ENCODE measurements around the gene TSPAN9. TPM values are rescaled to one million over a fixed set of nuclear protein-coding genes. Genes with fewer than 3 reads are reported as not detected.

The TSPAN9 gene
- polyA plus RNA-seq, 3 donors = 10.5 to 29.7 (median 25.6) TPM

GRCh38 chr12:3186546-3187215, 109.5 kb downstream of the TSPAN9 start:
- WGBS, 3 donors = 66 to 81% (median 79%) methylated on average over 6 of the region's 6 CpGs
- no peak overlapping the region for H3K27ac ChIP-seq (ENCODE audit: low read depth, low read length)

DNA sequence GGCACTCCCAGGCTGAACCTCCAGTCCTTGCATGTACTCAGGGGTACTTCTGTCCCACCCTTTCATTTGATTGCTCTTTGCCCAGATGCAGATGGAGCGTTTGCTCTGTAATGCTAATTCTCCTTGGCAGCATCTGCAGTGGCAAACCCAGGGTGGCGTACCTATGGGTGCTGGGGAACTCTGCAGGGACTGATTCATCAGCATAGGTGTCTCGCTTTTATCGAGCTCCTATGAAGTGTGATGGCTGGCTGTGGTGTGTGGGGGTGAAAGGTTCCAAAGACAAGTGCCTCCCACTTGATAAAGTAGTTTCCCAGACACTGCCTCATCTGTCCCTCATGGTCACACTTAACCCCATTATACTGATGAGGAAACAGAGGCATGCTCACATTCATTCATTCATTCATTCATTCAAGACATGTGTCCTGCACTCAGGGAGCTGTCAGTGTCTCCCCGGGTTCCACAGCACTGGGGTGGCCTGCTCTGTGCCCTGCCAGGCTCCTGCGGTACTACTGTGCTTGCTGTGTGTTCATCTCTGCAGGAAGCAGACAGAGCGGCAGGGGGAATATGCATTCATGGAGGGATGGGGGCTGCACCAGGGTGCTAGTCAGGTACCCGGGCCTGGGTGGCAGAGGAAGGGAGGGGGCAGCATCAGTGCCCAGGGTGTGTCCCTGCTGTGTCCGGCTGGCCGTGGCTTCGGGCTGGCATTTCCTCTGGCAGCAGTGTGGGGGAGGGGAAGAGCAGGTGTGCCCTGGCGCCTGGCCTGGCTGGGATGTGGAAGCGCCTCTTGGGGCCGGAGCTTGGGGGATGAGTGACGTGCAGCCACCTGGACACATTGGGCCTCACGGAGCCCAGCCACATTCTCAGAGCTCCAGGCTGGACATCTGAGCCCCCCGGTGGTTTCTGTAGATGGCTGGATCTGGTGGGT, 110.9 kb downstream of the TSPAN9 start:
- 81 to 83% (median 82%) methylated on average over 17 of the region's 17 CpGs for WGBS, 3 donors
- no peak overlapping the region for H3K27ac ChIP-seq (ENCODE audit: low read depth, low read length)

GRCh38 chr12:3189282-3189681, 112.1 kb downstream of the TSPAN9 start:
- WGBS, 3 donors = 58 to 65% (median 60%) methylated on average over 2 of the region's 2 CpGs
- no peak overlapping the region for H3K27ac ChIP-seq (ENCODE audit: low read depth, low read length)

DNA sequence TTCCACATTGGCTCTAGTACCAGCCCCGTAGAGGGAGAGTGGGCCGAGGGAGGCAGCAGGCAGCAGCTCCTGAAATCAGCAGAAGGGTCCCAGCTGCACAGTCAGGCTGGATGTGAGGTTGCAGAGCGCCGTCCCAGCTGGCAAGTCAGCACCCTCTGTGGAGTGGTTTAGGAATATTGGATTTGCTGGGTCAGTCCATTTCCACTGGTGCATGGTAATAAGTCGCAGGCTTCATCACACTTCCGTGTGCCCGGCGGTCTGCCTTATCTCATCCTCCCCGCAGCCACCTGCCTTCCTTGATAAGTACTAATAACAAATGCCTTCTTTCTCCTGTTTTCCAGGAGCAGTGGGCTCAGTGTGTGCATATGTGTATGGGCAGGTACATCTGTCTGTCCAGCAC, 112.9 kb downstream of the TSPAN9 start:
- 35 to 46% (median 40%) methylated on average over 9 of the region's 9 CpGs for WGBS, 3 donors
- H3K27ac ChIP-seq (ENCODE audit: low read depth, low read length) = no peak overlapping the region

- 79 to 96% (median 90%) methylated on average over 2 of the region's 2 CpGs for WGBS, 3 donors
- H3K27ac ChIP-seq (ENCODE audit: low read depth, low read length) = no peak overlapping the region
Measured at GRCh38 chr12:3191450-3191849, 114.3 kb downstream of the TSPAN9 start.

- no peak overlapping the region for H3K27ac ChIP-seq (ENCODE audit: low read depth, low read length)
- whole genome bisulfite sequencing, 3 donors = 92 to 96% (median 95%) methylated on average over 9 to 10 of the region's 10 CpGs
Measured at GRCh38 chr12:3192221-3192620, 115.0 kb downstream of the TSPAN9 start.

DNA sequence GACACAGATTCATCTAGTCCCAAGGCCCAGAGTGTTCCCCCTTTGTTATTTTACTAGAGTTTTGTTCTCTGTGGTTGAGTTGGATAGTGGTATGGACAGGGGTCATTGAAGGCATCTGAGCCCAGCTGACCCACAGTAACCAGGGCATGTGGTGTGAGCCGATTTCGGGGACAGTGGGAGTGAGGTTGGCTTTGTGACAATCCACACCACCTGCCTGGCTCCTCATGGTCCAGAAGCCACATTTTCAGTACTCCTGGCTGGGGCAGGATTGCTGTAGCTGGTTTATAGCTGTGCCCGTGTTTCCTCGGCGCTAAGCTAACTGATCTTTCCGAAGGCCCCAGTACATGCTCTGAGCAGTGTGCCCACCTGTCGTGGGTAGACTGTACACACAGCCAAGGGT, 116.0 kb downstream of the TSPAN9 start:
- 90 to 94% (median 92%) methylated on average over 7 of the region's 7 CpGs for WGBS, 3 donors
- no peak overlapping the region for H3K27ac ChIP-seq (ENCODE audit: low read depth, low read length)

GRCh38 chr12:3193755-3194154, 116.6 kb downstream of the TSPAN9 start:
- no peak overlapping the region for H3K27ac ChIP-seq (ENCODE audit: low read depth, low read length)
- WGBS, 3 donors = 22 to 83% (median 75%) methylated on average over 5 of the region's 5 CpGs

GRCh38 chr12:3195337-3195736, 118.2 kb downstream of the TSPAN9 start:
- no peak overlapping the region for H3K27ac ChIP-seq (ENCODE audit: low read depth, low read length)
- WGBS, 3 donors = 77 to 96% (median 81%) methylated on average over 3 of the region's 3 CpGs

GRCh38 chr12:3195859-3196483, 118.8 kb downstream of the TSPAN9 start:
- whole genome bisulfite sequencing, 3 donors = 85 to 91% (median 87%) methylated on average over 14 of the region's 14 CpGs
- no peak overlapping the region for H3K27ac ChIP-seq (ENCODE audit: low read depth, low read length)

- 63 to 100% (median 78%) methylated on average over 1 of the region's 1 CpG for WGBS, 3 donors
- no peak overlapping the region for H3K27ac ChIP-seq (ENCODE audit: low read depth, low read length)
Measured at GRCh38 chr12:3196488-3196887, 119.3 kb downstream of the TSPAN9 start.

- WGBS, 3 donors = 86 to 91% (median 90%) methylated on average over 8 of the region's 8 CpGs
Measured at GRCh38 chr12:3197131-3197818, 120.1 kb downstream of the TSPAN9 start.

DNA sequence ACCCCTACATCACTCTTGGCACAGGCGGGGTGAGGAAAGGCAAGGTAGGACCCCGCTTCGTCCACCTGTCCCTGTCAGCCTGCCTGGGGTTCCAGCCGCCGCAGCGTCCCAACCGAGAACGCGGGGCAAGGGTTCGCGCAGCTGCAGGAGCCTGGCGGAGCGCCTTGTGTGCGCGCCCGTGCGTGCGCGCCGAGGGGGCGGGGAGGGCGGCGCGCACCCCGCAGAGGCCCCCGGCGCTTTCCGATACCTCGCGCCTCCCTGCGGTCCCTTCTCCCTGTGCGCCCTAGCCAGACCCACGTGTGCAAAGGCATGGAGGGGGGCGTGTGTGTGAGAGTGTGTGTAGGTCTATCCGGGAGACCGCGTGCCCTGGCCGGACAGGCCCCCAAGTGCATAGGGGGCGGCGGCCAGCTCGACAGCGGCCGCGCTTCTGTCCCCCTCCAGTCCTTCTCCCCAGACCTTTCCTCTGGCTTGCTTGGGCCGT, 122.4 kb downstream of the TSPAN9 start:
- no peak overlapping the region for H3K27ac ChIP-seq (ENCODE audit: low read depth, low read length)
- WGBS, 3 donors = 6 to 21% (median 8%) methylated on average over 26 to 45 of the region's 45 CpGs

More at GRCh38 chr12:3197131-3197818, 120.1 kb downstream of the TSPAN9 start:
- H3K27ac ChIP-seq (ENCODE audit: low read depth, low read length) = no peak overlapping the region

DNA sequence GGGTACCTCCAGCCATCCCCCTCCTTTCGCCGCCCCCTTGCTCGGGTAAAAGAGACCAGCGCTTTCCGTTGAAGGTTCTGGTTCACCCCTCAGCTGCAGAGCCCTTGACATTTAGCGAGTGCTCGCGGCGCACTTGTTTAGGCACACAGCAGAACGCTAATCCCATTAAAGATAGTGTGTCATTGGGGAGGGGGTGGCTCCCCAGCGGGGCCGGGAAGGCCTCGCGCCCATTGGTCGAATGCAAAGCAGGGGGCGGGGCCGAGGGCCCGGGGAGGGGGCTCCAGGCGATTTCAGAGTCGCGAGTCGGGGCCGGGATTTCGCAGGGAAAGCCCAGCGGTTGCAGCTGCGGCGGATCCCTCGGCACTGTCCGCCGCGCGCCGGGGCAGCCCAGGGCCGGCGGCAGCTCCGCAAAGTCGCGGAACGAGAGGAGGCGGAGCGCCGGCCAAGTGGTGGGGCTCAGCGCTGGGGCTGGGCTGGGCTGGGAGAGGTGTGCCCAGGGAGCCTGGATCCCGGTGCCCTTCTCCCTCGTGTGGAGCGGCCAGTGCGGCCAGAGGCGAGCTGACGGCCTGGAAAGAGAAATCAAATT, 122.9 kb downstream of the TSPAN9 start:
- H3K27ac ChIP-seq (ENCODE audit: low read depth, low read length) = no peak overlapping the region
- 1 to 13% (median 8%) methylated on average over 43 to 49 of the region's 49 CpGs for WGBS, 3 donors

GRCh38 chr12:3200814-3201233, 123.6 kb downstream of the TSPAN9 start:
- no peak overlapping the region for H3K27ac ChIP-seq (ENCODE audit: low read depth, low read length)

DNA sequence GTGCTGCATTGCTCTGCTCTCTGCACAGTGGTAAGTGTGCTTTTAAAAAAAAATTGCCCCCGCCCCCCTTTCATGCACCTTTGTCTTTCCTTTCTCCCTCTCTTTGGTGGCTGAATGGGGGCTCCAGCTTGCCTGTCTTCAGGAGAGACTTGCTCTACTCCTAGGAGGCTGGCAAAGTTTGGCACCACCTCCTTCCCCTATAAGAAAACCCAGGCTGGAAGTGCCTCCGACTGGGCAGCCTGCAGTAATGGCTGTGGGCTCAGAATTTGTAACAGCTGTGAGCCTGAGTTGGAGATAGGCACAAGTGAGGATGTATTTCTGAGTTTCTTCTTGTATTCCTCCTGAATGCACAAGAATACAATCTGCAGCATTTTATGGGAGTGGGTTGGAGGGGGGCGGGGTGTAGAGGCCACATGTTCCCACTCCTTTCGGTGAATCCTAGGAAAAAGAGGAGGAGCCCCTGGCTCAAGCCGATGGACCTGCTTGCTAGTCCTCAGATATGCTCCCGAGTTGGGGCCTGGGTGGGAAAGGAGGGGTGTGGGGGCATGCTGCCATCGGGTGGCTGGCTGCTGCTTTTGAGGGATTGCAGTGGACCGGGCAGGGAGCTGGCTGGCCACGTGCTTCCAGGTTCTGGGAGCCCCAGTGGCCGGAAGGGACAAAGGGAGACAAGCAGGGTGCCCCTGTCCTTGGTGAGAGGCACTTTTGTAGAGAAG, 124.3 kb downstream of the TSPAN9 start:
- 69 to 89% (median 75%) methylated on average over 10 of the region's 10 CpGs for WGBS, 3 donors
- H3K27ac ChIP-seq (ENCODE audit: low read depth, low read length) = no peak overlapping the region

More at GRCh38 chr12:3200814-3201233, 123.6 kb downstream of the TSPAN9 start:
- 13 to 25% (median 24%) methylated on average over 36 to 41 of the region's 41 CpGs for WGBS, 3 donors

- 73 to 87% (median 79%) methylated on average over 11 of the region's 11 CpGs for whole genome bisulfite sequencing, 3 donors
- no peak overlapping the region for H3K27ac ChIP-seq (ENCODE audit: low read depth, low read length)
Measured at GRCh38 chr12:3202096-3202495, 124.9 kb downstream of the TSPAN9 start.
